ENCODE results near the gene ZDHHC3.

The ZDHHC3 gene

GRCh38 chr3:45010811-45011333 is 34.9 kb upstream of the ZDHHC3 start:
- Histone ChIP-seq H3K4me3 (ENCODE audit: low read length) (no peak overlapping the region), H3K27me3 (ENCODE audit: control insufficient read depth, low read length) (no peaks in the 10 kb centered on the region), H3F3A (ENCODE audit: control insufficient read depth, insufficient read depth) (no peaks in the 10 kb centered on the region), H3K79me2 (ENCODE audit: control insufficient read depth, low read length) (no peaks in the 10 kb centered on the region), H3K4me2 (ENCODE audit: low read length) (no peak overlapping the region), H3K27ac (ENCODE audit: low read depth, low read length) (no peak overlapping the region), H3K9me2 (replicated peaks; ENCODE audit: control insufficient read depth, low read length) (no peaks in the 10 kb centered on the region), H4K20me1 (ENCODE audit: control insufficient read depth, insufficient read depth, low read depth, low read length) (no peaks in the 10 kb centered on the region), H3K9me3 (ENCODE audit: control insufficient read depth, insufficient read depth, low read length) (no peaks in the 10 kb centered on the region), H3K4me1 (ENCODE audit: control insufficient read depth, low read length) (no peaks in the 10 kb centered on the region), H3K36me3 (ENCODE audit: control insufficient read depth, low read length) (peaks cover 51% of the 10 kb centered on the region)
- TF ChIP-seq, protein P1, sequence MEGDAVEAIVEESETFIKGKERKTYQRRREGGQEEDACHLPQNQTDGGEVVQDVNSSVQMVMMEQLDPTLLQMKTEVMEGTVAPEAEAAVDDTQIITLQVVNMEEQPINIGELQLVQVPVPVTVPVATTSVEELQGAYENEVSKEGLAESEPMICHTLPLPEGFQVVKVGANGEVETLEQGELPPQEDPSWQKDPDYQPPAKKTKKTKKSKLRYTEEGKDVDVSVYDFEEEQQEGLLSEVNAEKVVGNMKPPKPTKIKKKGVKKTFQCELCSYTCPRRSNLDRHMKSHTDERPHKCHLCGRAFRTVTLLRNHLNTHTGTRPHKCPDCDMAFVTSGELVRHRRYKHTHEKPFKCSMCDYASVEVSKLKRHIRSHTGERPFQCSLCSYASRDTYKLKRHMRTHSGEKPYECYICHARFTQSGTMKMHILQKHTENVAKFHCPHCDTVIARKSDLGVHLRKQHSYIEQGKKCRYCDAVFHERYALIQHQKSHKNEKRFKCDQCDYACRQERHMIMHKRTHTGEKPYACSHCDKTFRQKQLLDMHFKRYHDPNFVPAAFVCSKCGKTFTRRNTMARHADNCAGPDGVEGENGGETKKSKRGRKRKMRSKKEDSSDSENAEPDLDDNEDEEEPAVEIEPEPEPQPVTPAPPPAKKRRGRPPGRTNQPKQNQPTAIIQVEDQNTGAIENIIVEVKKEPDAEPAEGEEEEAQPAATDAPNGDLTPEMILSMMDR (IDR thresholded peaks at IDR 0.05; ENCODE audit: low read depth, low read length, poor library complexity, severe bottlenecking) = no peak
- TF ChIP-seq EZH2phosphoT487 (IDR thresholded peaks at IDR 0.05; ENCODE audit: borderline replicate concordance, low read length) = no peak

DNA sequence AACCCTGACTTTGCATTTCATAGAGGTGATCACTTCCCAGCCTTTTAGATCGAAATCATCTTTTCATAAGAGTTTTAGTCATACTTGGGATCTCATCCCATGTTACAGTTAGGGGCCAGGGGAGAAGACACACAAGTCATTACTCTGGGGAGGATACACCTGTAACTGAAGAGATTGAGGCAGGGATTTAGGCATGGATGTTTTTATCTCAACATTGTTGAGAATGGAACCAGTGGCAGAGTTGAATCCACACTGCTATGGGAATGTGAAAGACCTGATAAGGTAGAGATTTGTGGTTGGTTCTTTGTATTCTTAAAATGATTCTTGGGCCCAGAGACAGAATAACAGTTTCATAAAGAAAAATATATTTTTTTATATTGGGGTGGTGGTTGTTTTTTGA is 33.9 kb upstream of the ZDHHC3 start:
- no peak overlapping the region for H3K4me2 ChIP-seq (ENCODE audit: low read length)
- TF ChIP-seq EZH2phosphoT487 (IDR thresholded peaks at IDR 0.05; ENCODE audit: borderline replicate concordance, low read length) = no peak
- TF ChIP-seq, protein P1 (IDR thresholded peaks at IDR 0.05; ENCODE audit: low read depth, low read length, poor library complexity, severe bottlenecking) = no peak
- no peak overlapping the region for H3K4me3 ChIP-seq (ENCODE audit: low read length)
- H3K9me3 ChIP-seq (ENCODE audit: control insufficient read depth, insufficient read depth, low read length) = no peaks in the 10 kb centered on the region
- H4K20me1 ChIP-seq (ENCODE audit: control insufficient read depth, insufficient read depth, low read depth, low read length) = no peaks in the 10 kb centered on the region
- no peak overlapping the region for H3K27ac ChIP-seq (ENCODE audit: low read depth, low read length)
- H3K36me3 ChIP-seq (ENCODE audit: control insufficient read depth, low read length) = peaks cover 60% of the 10 kb centered on the region
- no peaks in the 10 kb centered on the region for H3F3A ChIP-seq (ENCODE audit: control insufficient read depth, insufficient read depth)
- no peaks in the 10 kb centered on the region for H3K27me3 ChIP-seq (ENCODE audit: control insufficient read depth, low read length)
- H3K4me1 ChIP-seq (ENCODE audit: control insufficient read depth, low read length) = no peaks in the 10 kb centered on the region
- H3K79me2 ChIP-seq (ENCODE audit: control insufficient read depth, low read length) = no peaks in the 10 kb centered on the region
- H3K9me2 ChIP-seq (replicated peaks; ENCODE audit: control insufficient read depth, low read length) = no peaks in the 10 kb centered on the region

DNA sequence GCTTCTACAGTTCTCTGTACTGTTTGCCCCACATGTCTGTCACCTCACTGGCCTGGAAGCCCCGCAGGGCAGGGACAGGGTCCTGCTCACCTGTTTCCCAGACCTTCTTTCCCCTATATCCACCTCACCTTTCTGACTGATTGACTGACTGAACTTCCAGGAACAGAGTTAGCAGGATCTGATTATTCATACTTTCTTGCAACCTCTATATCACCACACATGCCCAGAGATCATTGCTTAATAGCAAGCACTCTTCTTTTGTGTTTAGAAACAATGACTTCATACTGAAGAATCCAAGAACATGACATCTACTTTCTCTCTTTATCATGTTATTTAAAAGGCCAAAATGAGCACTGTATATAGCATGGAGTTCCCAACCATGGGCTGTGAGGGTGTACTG is 32.1 kb upstream of the ZDHHC3 start:
- Histone ChIP-seq H3K4me2 (ENCODE audit: low read length) (no peak overlapping the region), H3K36me3 (ENCODE audit: control insufficient read depth, low read length) (peaks cover 72% of the 10 kb centered on the region), H3K4me1 (ENCODE audit: control insufficient read depth, low read length) (no peaks in the 10 kb centered on the region), H3K27me3 (ENCODE audit: control insufficient read depth, low read length) (no peaks in the 10 kb centered on the region), H3K27ac (ENCODE audit: low read depth, low read length) (no peak overlapping the region), H3K9me3 (ENCODE audit: control insufficient read depth, insufficient read depth, low read length) (no peaks in the 10 kb centered on the region), H3F3A (ENCODE audit: control insufficient read depth, insufficient read depth) (no peaks in the 10 kb centered on the region), H4K20me1 (ENCODE audit: control insufficient read depth, insufficient read depth, low read depth, low read length) (no peaks in the 10 kb centered on the region), H3K4me3 (ENCODE audit: low read length) (no peak overlapping the region), H3K79me2 (ENCODE audit: control insufficient read depth, low read length) (no peaks in the 10 kb centered on the region), H3K9me2 (replicated peaks; ENCODE audit: control insufficient read depth, low read length) (no peaks in the 10 kb centered on the region)
- TF ChIP-seq EZH2phosphoT487 (IDR thresholded peaks at IDR 0.05; ENCODE audit: borderline replicate concordance, low read length) = no peak
- TF ChIP-seq, protein P1 (IDR thresholded peaks at IDR 0.05; ENCODE audit: low read depth, low read length, poor library complexity, severe bottlenecking) = no peak

Data from DOHH2 (cell line).